ENCODE data around the gene GSDME. TPM values are rescaled to one million over a fixed set of nuclear protein-coding genes. Genes with fewer than 3 reads are reported as not detected.
A peak's percentile ranks its signal among the peaks of the same experiment; 100 is the strongest.

The GSDME gene
- total RNA-seq, 1 donor from 2014 or later = 11.0 TPM

DNA sequence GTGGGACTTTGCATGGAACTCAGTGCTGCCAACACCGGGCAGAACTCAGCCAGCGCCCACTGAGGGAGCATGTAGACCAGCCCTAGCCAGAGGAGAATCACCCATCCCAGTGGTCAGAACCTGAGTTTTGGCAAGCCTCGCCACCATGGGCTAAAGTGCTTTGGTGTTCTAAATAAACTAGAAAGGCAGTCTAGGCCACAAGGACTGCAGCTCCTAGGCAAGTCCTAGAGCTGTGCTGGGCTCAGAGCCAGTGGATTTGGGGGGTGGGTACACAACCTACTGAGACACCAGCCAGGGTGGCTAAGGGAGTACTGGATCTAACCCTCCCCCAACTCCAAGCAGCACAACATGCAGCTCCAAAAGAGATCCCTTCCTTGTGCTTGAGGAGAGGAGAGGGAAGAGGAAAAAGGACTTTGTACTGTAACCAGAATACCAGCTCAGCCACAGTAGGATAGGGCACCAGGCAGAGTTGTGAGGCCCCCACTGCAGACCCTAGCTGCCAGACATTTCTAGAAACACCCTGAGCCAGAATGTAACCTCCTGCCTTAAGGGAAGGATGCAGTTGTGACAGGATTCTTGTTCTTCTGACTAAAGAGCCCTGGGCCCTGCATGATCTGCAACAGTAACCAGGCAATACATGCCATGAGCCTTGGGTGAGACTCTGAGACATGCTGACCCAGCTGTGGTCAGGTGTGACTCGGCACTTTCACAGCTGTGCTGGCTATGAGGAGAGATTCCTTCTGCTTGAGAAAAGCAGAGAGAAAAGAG is 24.4 kb downstream of the GSDME start:
- intact Hi-C loops (cut with micrococcal nuclease) = no loop called here
- Mint-ChIP-seq H3K27me3 (ENCODE audit: insufficient read depth) (peaks cover 21% of the 10 kb centered on the region), H3K4me3 (no peak overlapping the region), H3K36me3 (ENCODE audit: low read depth) (peaks cover 4% of the 10 kb centered on the region), H3K27ac (no peak overlapping the region), H3K4me1 (ENCODE audit: low read depth) (peaks cover 22% of the 10 kb centered on the region), H3K9me3 (no peaks in the 10 kb centered on the region)
- DNase-seq (ENCODE audit: low spot score) = no peak

DNA sequence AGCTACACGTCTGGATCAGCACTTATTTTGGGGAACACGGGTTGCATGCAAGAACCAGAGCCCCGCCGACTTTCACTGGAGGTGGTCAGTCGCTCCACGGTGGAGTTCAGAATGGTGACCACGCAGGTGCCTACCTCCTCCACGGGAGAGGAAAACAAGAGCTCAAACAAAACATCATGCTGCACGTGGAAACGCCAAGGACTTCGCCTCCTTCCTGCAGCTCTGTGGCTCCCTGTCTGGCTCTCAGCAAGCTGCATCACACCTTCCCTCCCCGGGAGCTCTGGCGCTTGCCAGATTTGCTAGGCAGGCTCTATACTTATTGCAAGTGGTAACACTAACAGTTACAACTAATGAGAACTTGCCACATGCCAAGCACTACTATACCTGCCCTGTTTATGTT is 26.0 kb downstream of the GSDME start:
- intact Hi-C loops (cut with micrococcal nuclease) = no loop called here

DNA sequence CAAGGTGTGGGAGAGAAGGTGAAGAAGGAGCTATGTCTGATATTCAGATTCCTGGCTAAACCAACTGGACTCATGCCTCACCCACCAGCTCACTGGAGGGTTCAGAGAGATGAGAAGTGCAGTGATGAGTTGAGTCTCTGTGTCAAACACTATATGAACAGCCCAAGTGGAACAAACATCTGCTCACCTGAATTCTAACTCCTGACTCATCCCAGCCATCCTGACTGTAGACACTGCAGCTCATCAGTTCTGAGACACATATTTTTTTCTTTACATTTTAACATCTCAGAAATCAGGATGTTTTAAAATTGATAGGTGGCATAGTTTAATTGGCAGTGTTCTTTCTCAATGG is 27.3 kb downstream of the GSDME start:
- no peaks in the 10 kb centered on the region for H3K9me3 Mint-ChIP-seq
- H3K27me3 Mint-ChIP-seq (ENCODE audit: insufficient read depth) = peaks cover 17% of the 10 kb centered on the region
- intact Hi-C loops (cut with micrococcal nuclease) = no loop called here
- H3K27ac Mint-ChIP-seq = no peak overlapping the region
- H3K4me1 Mint-ChIP-seq (ENCODE audit: low read depth) = peaks cover 34% of the 10 kb centered on the region
- no peak overlapping the region for H3K4me3 Mint-ChIP-seq
- no peak for DNase-seq (ENCODE audit: low spot score)
- H3K36me3 Mint-ChIP-seq (ENCODE audit: low read depth) = no peaks in the 10 kb centered on the region

More for the DNA sequence above, 26.0 kb downstream of the GSDME start:
- H3K27ac Mint-ChIP-seq = no peak overlapping the region
- H3K4me3 Mint-ChIP-seq = no peak overlapping the region
- peaks cover 34% of the 10 kb centered on the region for H3K4me1 Mint-ChIP-seq (ENCODE audit: low read depth)
- no peak for DNase-seq (ENCODE audit: low spot score)
- H3K36me3 Mint-ChIP-seq (ENCODE audit: low read depth) = no peaks in the 10 kb centered on the region
- no peaks in the 10 kb centered on the region for H3K9me3 Mint-ChIP-seq
- H3K27me3 Mint-ChIP-seq (ENCODE audit: insufficient read depth) = peaks cover 14% of the 10 kb centered on the region

DNA sequence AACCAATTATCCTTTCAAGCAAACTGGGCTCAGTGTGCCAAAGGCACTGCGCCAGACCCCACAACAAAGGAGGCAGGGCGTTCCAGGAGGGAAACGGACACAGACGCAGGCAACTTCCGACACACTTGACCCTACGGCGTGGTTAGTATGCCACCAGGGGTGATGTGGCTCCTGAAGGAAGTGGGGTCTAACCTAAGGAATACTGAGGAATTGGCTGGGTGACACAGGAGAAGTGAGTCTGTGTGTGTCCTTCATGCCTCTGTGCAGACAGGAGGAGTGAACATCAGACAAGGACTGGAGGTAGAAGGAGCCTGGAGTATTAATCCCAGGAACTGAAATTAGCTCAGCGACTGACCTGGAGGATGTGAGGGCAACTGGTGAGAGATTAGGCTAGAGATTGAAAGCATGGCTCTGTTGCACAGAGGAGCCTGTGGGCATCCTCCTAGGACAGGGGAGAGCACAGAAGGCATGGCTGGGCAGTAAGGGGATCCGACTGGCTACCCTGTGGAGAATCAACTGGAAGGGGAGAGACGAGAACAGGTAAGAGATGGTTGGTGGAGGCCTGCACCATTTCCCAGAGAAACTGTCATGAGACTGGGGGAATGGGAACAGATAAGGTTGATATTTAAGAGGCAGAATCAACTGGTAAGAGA is 27.8 kb downstream of the GSDME start:
- Mint-ChIP-seq H3K9me3 (no peaks in the 10 kb centered on the region), H3K4me3 (no peak overlapping the region), H3K27ac (no peak overlapping the region), H3K4me1 (ENCODE audit: low read depth) (peaks cover 34% of the 10 kb centered on the region), H3K36me3 (ENCODE audit: low read depth) (no peaks in the 10 kb centered on the region), H3K27me3 (ENCODE audit: insufficient read depth) (peaks cover 15% of the 10 kb centered on the region)
- intact Hi-C loops (cut with micrococcal nuclease) = loop anchor here (5.0 kb wide), 1 partner anchor 38 kb away; no protein-coding TSS in a partner anchor
- no peak for DNase-seq (ENCODE audit: low spot score)

- intact Hi-C loops (cut with micrococcal nuclease) = loop anchor here (5.0 kb wide), 1 partner anchor 39 kb away; no protein-coding TSS in a partner anchor
- Mint-ChIP-seq H3K36me3 (ENCODE audit: low read depth) (no peaks in the 10 kb centered on the region), H3K9me3 (no peaks in the 10 kb centered on the region), H3K27me3 (ENCODE audit: insufficient read depth) (peaks cover 11% of the 10 kb centered on the region), H3K4me1 (ENCODE audit: low read depth) (peaks cover 34% of the 10 kb centered on the region), H3K27ac (peak overlapping the region; percentile 27), H3K4me3 (peak overlapping the region; percentile 60)
- DNase-seq (ENCODE audit: low spot score) = peak; percentile 20
Measured at GRCh38 chr7:24728503-24729364, 28.5 kb downstream of the GSDME start.

DNA sequence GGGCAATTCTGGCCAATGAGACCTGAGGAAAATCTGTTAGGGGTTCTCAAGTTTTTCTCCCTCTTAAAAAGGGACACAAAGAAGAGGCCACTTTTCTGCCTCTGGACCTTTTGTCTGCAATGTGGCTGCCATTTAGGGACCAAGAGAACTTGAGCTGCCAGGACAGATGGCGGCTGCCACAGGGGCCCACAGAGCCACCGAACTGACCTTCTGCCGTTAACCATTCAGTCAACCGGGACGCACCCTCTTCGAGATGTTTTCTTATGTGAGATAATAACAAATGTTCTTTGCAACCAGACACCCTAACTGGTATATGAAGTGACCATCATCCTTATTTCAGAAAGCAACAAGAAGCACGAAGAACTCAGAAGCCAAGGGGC is 29.2 kb downstream of the GSDME start:
- H3K27me3 Mint-ChIP-seq (ENCODE audit: insufficient read depth) = peaks cover 11% of the 10 kb centered on the region
- H3K36me3 Mint-ChIP-seq (ENCODE audit: low read depth) = no peaks in the 10 kb centered on the region
- H3K4me3 Mint-ChIP-seq = peak overlapping the region; percentile 60
- peaks cover 34% of the 10 kb centered on the region for H3K4me1 Mint-ChIP-seq (ENCODE audit: low read depth)
- intact Hi-C loops (cut with micrococcal nuclease) = loop anchor here (5.0 kb wide), 1 partner anchor 39 kb away; no protein-coding TSS in a partner anchor
- no peak overlapping the region for H3K27ac Mint-ChIP-seq
- no peak for DNase-seq (ENCODE audit: low spot score)
- H3K9me3 Mint-ChIP-seq = no peaks in the 10 kb centered on the region

DNA sequence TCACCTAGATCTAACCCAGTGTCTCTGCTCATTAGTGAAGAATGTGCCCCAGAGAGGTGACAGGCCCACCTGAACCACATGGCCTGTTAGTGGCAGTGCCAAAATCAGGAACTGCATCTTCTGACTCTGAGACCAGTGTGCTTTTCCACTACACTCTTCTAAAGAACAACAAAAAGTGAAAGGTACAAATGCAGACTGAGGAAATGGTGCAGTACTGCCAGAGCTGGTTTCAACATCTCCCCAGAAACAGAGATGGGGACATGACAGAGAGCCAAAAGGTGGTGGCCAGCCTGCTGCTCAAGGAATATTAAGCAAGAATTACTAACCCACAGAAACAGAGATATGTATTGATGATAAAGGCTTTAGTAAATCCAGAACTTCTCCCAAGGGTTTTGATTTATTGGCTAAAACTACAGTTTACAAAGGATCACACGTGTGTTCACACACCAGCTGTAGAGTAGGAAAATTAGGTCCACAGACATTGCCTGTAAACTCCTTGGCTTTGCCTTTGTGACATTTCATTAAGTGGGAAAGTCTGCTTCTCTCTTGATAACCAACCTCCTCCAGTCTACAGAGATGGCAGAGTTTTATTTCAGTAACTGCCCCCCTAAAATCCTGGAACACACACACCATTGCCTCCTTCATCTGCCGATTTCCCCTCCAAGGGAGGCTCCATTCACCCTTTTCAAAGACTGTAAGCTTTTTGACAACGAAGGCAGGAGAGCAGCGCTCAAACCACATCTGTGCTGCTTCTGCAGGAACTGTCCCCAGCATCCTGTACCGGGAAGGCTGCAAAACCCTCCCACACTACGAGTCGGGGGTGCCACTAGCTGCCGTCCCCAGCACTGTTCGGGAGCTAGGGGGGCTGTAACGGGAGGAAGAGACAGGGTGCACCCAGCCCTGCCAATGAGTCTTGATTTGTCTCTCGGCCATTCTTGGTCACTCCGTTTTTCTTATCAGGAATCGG is 29.8 kb downstream of the GSDME start:
- Mint-ChIP-seq H3K27ac (peak overlapping the region; percentile 74), H3K9me3 (no peaks in the 10 kb centered on the region), H3K4me3 (peak overlapping the region; percentile 44), H3K27me3 (ENCODE audit: insufficient read depth) (peaks cover 11% of the 10 kb centered on the region), H3K36me3 (ENCODE audit: low read depth) (no peaks in the 10 kb centered on the region), H3K4me1 (ENCODE audit: low read depth) (peaks cover 34% of the 10 kb centered on the region)
- intact Hi-C loops (cut with micrococcal nuclease) = loop anchor here (1.0 to 5.0 kb wide), 2 partner anchors 28 to 40 kb away; no protein-coding TSS in a partner anchor
- no peak for DNase-seq (ENCODE audit: low spot score)

DNA sequence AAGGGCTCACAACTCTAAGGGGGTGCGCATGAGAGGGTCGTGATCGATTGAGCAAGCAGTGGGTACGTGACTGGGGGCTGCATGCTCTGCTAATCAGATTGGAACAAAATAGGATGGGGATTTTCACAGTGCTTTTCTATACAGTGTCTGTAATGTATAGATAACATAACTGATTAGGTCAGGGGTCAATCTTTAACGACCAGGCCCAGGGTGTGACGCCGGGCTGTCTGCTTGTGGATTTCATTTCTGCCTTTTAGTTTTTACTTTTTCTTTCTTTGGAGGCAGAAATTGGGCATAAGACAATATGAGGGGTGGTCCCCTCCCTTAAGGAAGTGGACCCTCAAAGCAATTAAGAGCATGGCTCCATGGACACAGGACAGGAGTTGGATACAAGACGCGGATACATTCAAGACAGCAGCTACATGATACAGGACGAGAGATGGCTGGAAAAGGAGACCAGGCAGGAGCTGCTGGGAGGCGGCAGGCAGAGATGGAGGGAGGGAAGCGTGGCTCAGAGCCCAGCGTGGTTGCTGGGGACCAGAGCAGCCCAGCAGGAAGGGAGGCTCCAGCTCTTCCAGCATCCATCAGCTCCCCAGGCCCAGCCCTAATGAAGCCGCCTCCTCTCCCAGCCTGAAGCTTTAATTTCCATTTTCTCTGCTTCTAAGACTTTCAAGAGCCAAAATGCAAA is 31.6 kb downstream of the GSDME start:
- intact Hi-C loops (cut with micrococcal nuclease) = loop anchor here (5.0 kb wide), 1 partner anchor 42 kb away; no protein-coding TSS in a partner anchor
- DNase-seq (ENCODE audit: low spot score) = no peak
- Mint-ChIP-seq H3K9me3 (no peaks in the 10 kb centered on the region), H3K4me1 (ENCODE audit: low read depth) (peaks cover 34% of the 10 kb centered on the region), H3K27me3 (ENCODE audit: insufficient read depth) (peaks cover 5% of the 10 kb centered on the region), H3K36me3 (ENCODE audit: low read depth) (no peaks in the 10 kb centered on the region), H3K27ac (no peak overlapping the region), H3K4me3 (no peak overlapping the region)

DNA sequence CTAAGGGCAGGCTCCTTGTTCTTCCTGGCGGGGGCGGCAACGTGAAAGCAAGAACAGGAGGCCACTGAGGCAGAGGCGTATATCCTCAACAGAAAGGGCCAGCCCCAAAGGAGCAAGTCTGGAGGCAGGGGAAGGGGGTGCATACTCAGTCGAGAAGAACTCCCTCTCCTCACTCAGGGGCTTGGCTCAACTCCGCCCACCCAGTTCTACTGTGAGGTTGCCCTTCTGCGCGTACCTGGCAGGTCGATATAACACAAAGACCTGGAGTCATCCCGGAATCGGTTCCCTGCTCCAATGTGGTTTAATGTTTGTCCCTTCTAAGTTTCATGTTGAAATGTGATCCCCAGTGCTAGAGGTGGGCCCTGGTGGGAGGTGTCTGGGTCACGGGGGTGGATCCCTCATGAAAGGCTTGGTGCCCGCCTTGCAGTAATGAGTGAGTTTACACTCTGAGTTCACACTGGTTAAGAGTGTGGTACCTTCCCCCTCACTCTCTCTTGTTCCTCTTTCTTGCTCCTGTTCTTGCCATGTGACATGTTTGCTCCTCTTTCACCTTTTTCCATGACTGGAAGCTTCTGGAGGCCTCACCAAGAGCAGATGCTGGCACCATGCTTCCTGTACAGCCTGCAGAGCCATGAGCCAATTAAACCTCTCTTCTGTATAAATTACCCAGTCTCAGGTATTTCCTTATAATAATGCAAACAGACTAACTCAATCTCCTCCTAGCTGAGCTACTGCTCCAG is 32.6 kb downstream of the GSDME start:
- H3K4me1 Mint-ChIP-seq (ENCODE audit: low read depth) = peaks cover 30% of the 10 kb centered on the region
- intact Hi-C loops (cut with micrococcal nuclease) = loop anchor here (5.0 kb wide), 1 partner anchor 43 kb away; no protein-coding TSS in a partner anchor
- H3K27ac Mint-ChIP-seq = no peak overlapping the region
- peaks cover 5% of the 10 kb centered on the region for H3K27me3 Mint-ChIP-seq (ENCODE audit: insufficient read depth)
- H3K4me3 Mint-ChIP-seq = no peak overlapping the region
- no peak for DNase-seq (ENCODE audit: low spot score)
- H3K36me3 Mint-ChIP-seq (ENCODE audit: low read depth) = no peaks in the 10 kb centered on the region
- no peaks in the 10 kb centered on the region for H3K9me3 Mint-ChIP-seq

DNA sequence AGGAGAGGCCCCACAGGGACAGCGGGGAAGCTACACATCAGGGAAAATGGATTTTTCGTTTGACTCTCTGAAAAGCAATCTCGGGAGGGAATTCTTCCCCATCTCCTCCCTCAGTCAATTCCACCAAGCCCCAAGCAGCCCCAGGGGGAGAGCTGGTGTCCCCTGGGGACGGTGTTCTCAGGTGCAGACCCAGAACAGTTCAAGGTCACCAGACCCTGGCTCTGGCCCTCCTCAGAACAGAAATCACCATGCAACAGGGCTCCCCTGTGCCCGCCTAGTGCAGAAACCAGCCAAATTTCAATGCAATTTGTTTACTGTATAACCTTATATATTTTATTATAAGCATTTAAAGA is 34.1 kb downstream of the GSDME start:
- no peaks in the 10 kb centered on the region for H3K36me3 Mint-ChIP-seq (ENCODE audit: low read depth)
- H3K27me3 Mint-ChIP-seq (ENCODE audit: insufficient read depth) = peaks cover 5% of the 10 kb centered on the region
- peaks cover 15% of the 10 kb centered on the region for H3K4me1 Mint-ChIP-seq (ENCODE audit: low read depth)
- no peak overlapping the region for H3K4me3 Mint-ChIP-seq
- intact Hi-C loops (cut with micrococcal nuclease) = no loop called here
- no peak for DNase-seq (ENCODE audit: low spot score)
- no peak overlapping the region for H3K27ac Mint-ChIP-seq
- no peaks in the 10 kb centered on the region for H3K9me3 Mint-ChIP-seq
